ENCODE data around the gene STK11. TPM values are rescaled to one million over a fixed set of nuclear protein-coding genes. Genes with fewer than 3 reads are reported as not detected.

Gene STK11
- total RNA-seq, 1 donor from 2014 or later: 64.8 TPM

DNA sequence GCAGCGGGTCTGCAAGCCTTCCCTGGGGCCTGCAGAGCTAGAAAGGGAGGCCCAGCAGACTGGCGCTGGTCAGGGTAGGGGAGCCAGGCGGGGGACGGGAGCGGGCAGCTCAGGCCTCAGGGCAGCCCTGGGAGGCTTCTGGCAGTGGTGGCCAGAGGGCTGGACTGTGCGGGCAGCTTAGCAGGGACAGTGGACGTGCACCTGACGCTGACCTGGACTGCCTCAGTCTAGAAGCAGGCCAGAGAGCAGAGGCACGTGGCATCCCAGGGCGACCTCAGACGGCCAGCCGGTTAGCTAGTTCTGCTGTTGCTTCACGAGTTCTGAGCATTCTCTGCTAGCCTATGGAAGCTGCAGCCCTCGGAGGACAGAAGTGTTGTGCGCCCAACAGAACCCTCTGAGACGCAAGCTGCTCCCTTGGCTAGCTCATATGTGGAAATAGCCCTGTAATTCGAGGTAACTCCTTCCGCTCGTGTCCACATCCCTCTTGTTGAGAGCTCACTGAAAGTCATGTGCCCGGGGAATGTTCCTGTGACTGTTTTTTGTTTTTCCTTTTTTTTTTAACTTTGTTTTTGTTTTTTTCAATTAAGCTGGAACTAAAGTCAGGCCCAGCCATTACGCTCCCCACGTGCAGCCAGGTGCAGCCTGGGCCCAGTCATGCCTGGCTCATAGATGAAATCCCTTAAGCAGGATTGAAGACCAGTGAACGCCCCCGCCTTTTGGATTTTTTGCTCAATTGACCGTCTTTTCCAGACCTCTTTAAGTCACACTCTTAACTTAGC lies 67.9 kb downstream of the STK11 start:
- DNase-seq (ENCODE audit: extremely low spot score, unreplicated experiment): no peak
- peak overlapping the region; percentile 82 for H3K27ac Mint-ChIP-seq
- peaks cover 17% of the 10 kb centered on the region for H3K36me3 Mint-ChIP-seq
- no peaks in the 10 kb centered on the region for H3K9me3 Mint-ChIP-seq
- peak overlapping the region; percentile 76 for H3K4me3 Mint-ChIP-seq
- no peaks in the 10 kb centered on the region for H3K27me3 Mint-ChIP-seq
- TF ChIP-seq, protein P1, sequence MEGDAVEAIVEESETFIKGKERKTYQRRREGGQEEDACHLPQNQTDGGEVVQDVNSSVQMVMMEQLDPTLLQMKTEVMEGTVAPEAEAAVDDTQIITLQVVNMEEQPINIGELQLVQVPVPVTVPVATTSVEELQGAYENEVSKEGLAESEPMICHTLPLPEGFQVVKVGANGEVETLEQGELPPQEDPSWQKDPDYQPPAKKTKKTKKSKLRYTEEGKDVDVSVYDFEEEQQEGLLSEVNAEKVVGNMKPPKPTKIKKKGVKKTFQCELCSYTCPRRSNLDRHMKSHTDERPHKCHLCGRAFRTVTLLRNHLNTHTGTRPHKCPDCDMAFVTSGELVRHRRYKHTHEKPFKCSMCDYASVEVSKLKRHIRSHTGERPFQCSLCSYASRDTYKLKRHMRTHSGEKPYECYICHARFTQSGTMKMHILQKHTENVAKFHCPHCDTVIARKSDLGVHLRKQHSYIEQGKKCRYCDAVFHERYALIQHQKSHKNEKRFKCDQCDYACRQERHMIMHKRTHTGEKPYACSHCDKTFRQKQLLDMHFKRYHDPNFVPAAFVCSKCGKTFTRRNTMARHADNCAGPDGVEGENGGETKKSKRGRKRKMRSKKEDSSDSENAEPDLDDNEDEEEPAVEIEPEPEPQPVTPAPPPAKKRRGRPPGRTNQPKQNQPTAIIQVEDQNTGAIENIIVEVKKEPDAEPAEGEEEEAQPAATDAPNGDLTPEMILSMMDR (conservative IDR thresholded peaks at IDR 0.05): no peak
- H3K4me1 Mint-ChIP-seq (ENCODE audit: unreplicated experiment): peaks cover 32% of the 10 kb centered on the region

DNA sequence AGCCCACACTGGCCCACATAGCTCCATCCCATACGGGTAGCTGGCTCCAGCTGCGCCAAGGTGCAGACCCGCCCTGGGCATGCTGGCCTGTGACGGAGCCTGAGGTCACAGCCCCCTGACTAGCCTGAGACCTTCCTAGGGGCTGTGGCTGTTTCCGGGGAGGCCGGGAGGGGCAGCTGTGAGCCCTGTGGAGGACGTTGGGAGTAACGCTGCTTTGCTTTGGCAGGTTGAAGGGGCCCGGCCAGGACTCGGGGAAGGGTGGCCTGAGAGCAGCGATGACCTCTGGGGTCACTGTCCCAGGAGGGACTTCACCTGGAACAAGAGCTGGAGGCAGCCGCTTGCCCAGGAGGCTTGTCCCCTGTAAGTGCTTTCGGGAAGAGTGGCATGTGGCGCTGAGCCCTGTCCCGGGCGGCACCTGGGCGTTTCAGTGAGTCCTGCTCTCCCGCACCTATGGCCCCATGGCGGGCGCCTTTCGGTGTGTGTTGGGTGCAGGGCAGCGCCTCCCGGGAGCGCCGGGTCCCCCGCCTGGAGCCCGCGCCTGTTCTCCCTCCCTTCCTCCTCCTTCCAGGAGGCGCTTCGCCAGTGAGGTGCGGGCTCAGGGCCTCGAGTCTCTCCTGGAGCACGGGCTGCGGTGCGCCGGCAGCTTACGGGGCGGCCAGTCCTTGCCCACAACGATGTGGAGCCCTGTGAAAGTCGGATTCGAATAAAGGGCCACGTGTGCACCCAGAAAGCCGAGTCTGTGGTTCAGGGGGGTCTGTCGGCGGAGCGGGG lies 68.7 kb downstream of the STK11 start:
- Mint-ChIP-seq H3K27ac (peak overlapping the region; percentile 82), H3K36me3 (peaks cover 17% of the 10 kb centered on the region), H3K4me3 (peak overlapping the region; percentile 78), H3K4me1 (ENCODE audit: unreplicated experiment) (peaks cover 28% of the 10 kb centered on the region), H3K27me3 (no peaks in the 10 kb centered on the region), H3K9me3 (no peaks in the 10 kb centered on the region)
- TF ChIP-seq, protein P1 (conservative IDR thresholded peaks at IDR 0.05): no peak
- DNase-seq (ENCODE audit: extremely low spot score, unreplicated experiment): no peak

DNA sequence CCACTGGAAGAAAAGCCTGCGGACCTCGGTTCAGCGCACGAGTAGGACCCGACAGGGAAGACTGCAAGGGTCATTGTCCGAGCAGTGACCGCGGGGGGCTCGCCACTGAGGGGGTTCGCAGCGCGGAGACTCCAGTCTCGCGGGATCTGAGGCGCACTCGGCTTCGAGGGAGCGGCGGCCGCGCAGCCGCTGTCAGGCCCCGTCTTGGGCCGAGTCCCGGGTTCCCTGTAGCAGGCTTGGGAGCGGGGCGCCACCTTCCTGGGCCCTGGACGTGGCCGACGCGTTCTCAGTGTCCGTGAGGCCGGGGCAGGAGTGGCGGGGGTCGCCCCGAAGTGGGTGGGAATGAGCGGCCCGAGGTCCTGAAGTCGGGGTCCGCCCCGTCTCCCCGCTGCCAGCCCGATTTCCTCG lies 69.3 kb downstream of the STK11 start:
- Mint-ChIP-seq H3K27me3 (no peaks in the 10 kb centered on the region), H3K36me3 (peaks cover 17% of the 10 kb centered on the region), H3K4me3 (peak overlapping the region; percentile 78), H3K4me1 (ENCODE audit: unreplicated experiment) (peaks cover 32% of the 10 kb centered on the region), H3K9me3 (no peaks in the 10 kb centered on the region), H3K27ac (no peak overlapping the region)
- TF ChIP-seq, protein P1 (conservative IDR thresholded peaks at IDR 0.05): no peak
- DNase-seq (ENCODE audit: extremely low spot score, unreplicated experiment): no peak

DNA sequence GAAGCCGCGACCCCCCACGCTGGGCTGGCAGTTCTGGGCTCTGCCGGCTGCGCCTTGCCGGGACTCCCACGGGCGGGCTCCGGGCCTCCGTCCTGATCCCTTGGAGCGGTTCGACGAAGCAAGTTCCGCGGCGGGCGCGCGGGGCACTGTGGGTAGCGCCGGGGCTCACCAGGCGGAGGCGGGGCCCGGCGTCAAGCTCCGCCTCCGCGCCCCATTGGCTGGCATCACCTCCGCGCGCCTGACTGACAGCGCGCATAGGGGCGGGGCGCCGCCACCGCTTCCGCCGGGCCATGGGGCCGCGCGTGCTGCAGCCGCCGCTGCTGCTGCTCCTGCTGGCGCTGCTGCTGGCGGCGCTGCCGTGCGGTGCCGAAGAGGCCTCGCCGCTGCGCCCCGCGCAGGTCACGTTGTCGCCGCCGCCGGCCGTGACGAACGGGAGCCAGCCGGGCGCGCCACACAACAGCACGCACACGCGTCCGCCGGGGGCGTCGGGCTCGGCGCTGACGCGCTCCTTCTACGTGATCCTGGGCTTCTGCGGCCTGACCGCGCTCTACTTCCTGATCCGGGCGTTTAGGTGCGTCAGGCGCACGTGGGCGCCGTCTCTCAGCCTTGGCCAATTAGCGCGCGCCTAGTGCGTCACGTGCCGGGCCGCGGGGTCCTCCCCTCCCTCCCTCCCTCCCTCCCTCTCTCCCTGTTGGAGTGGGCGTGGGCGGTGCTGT lies 69.8 kb downstream of the STK11 start, which contains the start of gene FAM174C:
TSS of gene FAM174C (plus strand) at position 271 of the 716 bp plus-strand sequence. CDS start at position 291, 20 bp downstream.
- peaks cover 30% of the 10 kb centered on the region for H3K4me1 Mint-ChIP-seq (ENCODE audit: unreplicated experiment)
- DNase-seq (ENCODE audit: extremely low spot score, unreplicated experiment): peak; percentile 94
- no peaks in the 10 kb centered on the region for H3K9me3 Mint-ChIP-seq

More for the DNA sequence above, 69.8 kb downstream of the STK11 start, which contains the start of gene FAM174C:
- H3K4me3 Mint-ChIP-seq: peak within 1 kb of the TSS; percentile 89
- peaks cover 17% of the 10 kb centered on the region for H3K36me3 Mint-ChIP-seq
- no peaks in the 10 kb centered on the region for H3K27me3 Mint-ChIP-seq
- TF ChIP-seq, protein P1 (conservative IDR thresholded peaks at IDR 0.05): no peak
- peak within 1 kb of the TSS; percentile 90 for H3K27ac Mint-ChIP-seq

Data from type B pancreatic cell (in vitro differentiated cells).